PC-9 (cell line): Measurements from ENCODE around the gene PRDX3. TPM values are rescaled to one million over a fixed set of nuclear protein-coding genes. Genes with fewer than 3 reads are reported as not detected.
"Not testable (repeated sequence)": the region's sequence is repeated elsewhere in the genome, so short reads cannot be mapped to it uniquely, and the experiment has no call there.

Experiments used
- BruUV-seq: library from RNA; stranded (reverse); fragments of 400-500 nt; replicated peaks from 2 replicates; lab custom pipeline; 2021; lab: Mats Ljungman, UMichigan
- CTCF ChIA-PET: fragments of 300-600 bp; sonication (Branson Sonifier 250); formaldehyde crosslinking; loops from one replicate; lab custom pipeline; 2022; ENCODE audit warnings: antibody characterized with exemption; lab: Charles Lee
- POLR2A ChIA-PET: fragments of 300-600 bp; sonication (Branson Sonifier 250); formaldehyde crosslinking; loops from one replicate; lab custom pipeline; 2022; ENCODE audit warnings: antibody characterized with exemption; ENCODE audit not compliant: unreplicated experiment; lab: Charles Lee
- DNase-seq, 2 experiments: peaks; one replicate each; pipeline versions ENCODE4 v3.0.0 to v3.0.0-alpha.2; 2015 to 2022; ENCODE audit warnings: mixed read lengths in 1 of 2
- H2AFZ ChIP-seq: fragments of 200-600 bp; sonication (generic); 2 replicates; pipeline ENCODE4 v1.8.1; 2017; ENCODE audit warnings: antibody characterized with exemption
- H3F3A ChIP-seq: fragments of 200-600 bp; sonication (generic); 2 replicates; pipeline ENCODE4 v1.8.1; 2017; ENCODE audit warnings: antibody characterized with exemption, mild to moderate bottlenecking, low read depth; ENCODE audit not compliant: insufficient read depth
- H3K27ac ChIP-seq: fragments of 200-600 bp; sonication (generic); 2 replicates; pipeline ENCODE4 v1.6.1; 2016; ENCODE audit warnings: mixed run types
- H3K27me3 ChIP-seq: fragments of 200-600 bp; sonication (generic); 2 replicates; pipeline ENCODE4 v1.6.1; 2016; ENCODE audit warnings: low read depth, mixed run types; ENCODE audit not compliant: insufficient read depth
- H3K36me3 ChIP-seq: fragments of 200-600 bp; sonication (generic); 2 replicates; pipeline ENCODE4 v1.6.1; 2016; ENCODE audit warnings: low read depth, mixed run types
- H3K4me1 ChIP-seq: fragments of 200-600 bp; sonication (generic); replicated peaks from 2 replicates; pipeline ENCODE4 v1.6.1; 2016; ENCODE audit warnings: mixed run types; ENCODE audit not compliant: insufficient read depth
- H3K4me2 ChIP-seq: fragments of 200-600 bp; sonication (generic); 2 replicates; pipeline ENCODE4 v1.6.1; 2017; ENCODE audit warnings: mixed run types
- H3K4me3 ChIP-seq: fragments of 200-600 bp; sonication (generic); 2 replicates; pipeline ENCODE4 v1.6.1; 2016; ENCODE audit warnings: mixed run types
- H3K79me2 ChIP-seq: fragments of 200-600 bp; sonication (generic); 2 replicates; pipeline ENCODE4 v1.6.1; 2017; ENCODE audit warnings: low read depth, mixed run types
- H3K9me2 ChIP-seq: fragments of 200-600 bp; sonication (generic); 2 replicates; pipeline ENCODE4 v1.8.1; 2017; ENCODE audit warnings: mild to moderate bottlenecking; ENCODE audit not compliant: insufficient read depth
- H3K9me3 ChIP-seq: fragments of 200-600 bp; sonication (generic); 2 replicates; pipeline ENCODE4 v1.8.1; 2016; ENCODE audit warnings: low read depth; ENCODE audit not compliant: insufficient read depth
- H4K20me1 ChIP-seq: fragments of 200-600 bp; sonication (generic); 2 replicates; pipeline ENCODE4 v1.8.1; 2017; ENCODE audit not compliant: insufficient read depth
- EZH2 ChIP-seq: fragments of 200-600 bp; sonication (generic); IDR thresholded peaks from 2 replicates; pipeline ENCODE4 v1.8.0; 2017; ENCODE audit warnings: antibody characterized with exemption, low read depth
- intact Hi-C: fragments of 100-400 bp; cut with micrococcal nuclease; formaldehyde crosslinking; loops from one replicate; pipeline ENCODE4 v1.10.0; 2022; ENCODE audit not compliant: unreplicated experiment
- total RNA-seq: library from RNA; stranded (reverse); gene quantifications from 2 replicates; pipeline ENCODE4 v1.2.3, GENCODE V29; 2021
- TF ChIP-seq, protein P1 (sequence below): fragments of 200-600 bp; sonication (generic); conservative IDR thresholded peaks from 2 replicates; pipeline ENCODE4 v1.6.1; 2017; ENCODE audit warnings: mixed run types, antibody characterized with exemption, mild to moderate bottlenecking, moderate library complexity

PRDX3 gene
- total RNA-seq, 1 experiment from 2014 or later, result 144 TPM

GRCh38 chr10:119159332-119159731 is 19.3 kb downstream of the PRDX3 start:
- no peak overlapping the region for H3K4me2 ChIP-seq
- H3K4me3 ChIP-seq, result no peak overlapping the region
- no TSS peak for BruUV-seq
- ChIA-PET CTCF (no interaction called here), POLR2A (no interaction called here)
- no peaks in the 10 kb centered on the region for H3K36me3 ChIP-seq
- no peaks in the 10 kb centered on the region for H3K9me2 ChIP-seq
- H3K27me3 ChIP-seq, result no peaks in the 10 kb centered on the region
- 0 out of 2 replicates have a peak, but pooled peaks cover under 1% of the 10 kb centered on the region for H3K4me1 ChIP-seq
- H3K9me3 ChIP-seq, result no peaks in the 10 kb centered on the region
- TF ChIP-seq, protein P1, sequence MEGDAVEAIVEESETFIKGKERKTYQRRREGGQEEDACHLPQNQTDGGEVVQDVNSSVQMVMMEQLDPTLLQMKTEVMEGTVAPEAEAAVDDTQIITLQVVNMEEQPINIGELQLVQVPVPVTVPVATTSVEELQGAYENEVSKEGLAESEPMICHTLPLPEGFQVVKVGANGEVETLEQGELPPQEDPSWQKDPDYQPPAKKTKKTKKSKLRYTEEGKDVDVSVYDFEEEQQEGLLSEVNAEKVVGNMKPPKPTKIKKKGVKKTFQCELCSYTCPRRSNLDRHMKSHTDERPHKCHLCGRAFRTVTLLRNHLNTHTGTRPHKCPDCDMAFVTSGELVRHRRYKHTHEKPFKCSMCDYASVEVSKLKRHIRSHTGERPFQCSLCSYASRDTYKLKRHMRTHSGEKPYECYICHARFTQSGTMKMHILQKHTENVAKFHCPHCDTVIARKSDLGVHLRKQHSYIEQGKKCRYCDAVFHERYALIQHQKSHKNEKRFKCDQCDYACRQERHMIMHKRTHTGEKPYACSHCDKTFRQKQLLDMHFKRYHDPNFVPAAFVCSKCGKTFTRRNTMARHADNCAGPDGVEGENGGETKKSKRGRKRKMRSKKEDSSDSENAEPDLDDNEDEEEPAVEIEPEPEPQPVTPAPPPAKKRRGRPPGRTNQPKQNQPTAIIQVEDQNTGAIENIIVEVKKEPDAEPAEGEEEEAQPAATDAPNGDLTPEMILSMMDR, result no peak
- no peak for TF ChIP-seq EZH2
- H3F3A ChIP-seq, result no peaks in the 10 kb centered on the region
- H3K27ac ChIP-seq, result no peak overlapping the region
- no peaks in the 10 kb centered on the region for H4K20me1 ChIP-seq
- no peak for DNase-seq
- H2AFZ ChIP-seq, result no peak overlapping the region
- intact Hi-C loops, result no loop called here
- H3K79me2 ChIP-seq, result 0 out of 2 replicates have a peak, but pooled peaks cover under 1% of the 10 kb centered on the region

DNA sequence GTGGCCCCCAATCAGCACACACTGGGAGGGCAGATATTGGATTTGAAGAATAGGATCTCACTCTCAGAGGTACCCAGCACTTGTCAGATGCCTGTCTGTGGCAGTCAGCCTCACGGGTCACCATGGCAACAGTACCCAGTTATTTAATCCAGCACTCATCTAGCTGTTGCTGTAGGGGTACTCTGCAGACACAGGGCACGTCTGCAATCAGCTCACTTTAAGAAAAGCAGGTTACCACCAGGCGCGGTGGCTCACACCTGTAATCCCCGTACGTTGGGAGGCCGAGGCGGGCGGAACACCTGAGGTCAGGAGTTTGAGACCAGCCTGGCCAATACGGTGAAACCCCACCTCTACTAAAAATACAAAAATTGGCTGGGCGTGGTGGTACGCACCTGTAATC is 25.0 kb downstream of the PRDX3 start:
- POLR2A ChIA-PET, result interaction anchor here (0.6 kb wide), 1 partner anchor 74 kb away, joined by 3 read pairs; no protein-coding TSS in a partner anchor
- Histone ChIP-seq H4K20me1 (no peaks in the 10 kb centered on the region), H3K27me3 (no peaks in the 10 kb centered on the region), H3K4me2 (no peak overlapping the region), H3K27ac (no peak overlapping the region), H3K36me3 (no peaks in the 10 kb centered on the region), H3K79me2 (no peaks in the 10 kb centered on the region), H3K9me2 (no peaks in the 10 kb centered on the region), H3K9me3 (no peaks in the 10 kb centered on the region), H3K4me1 (no peaks in the 10 kb centered on the region), H3F3A (no peaks in the 10 kb centered on the region), H2AFZ (no peak overlapping the region), H3K4me3 (no peak overlapping the region)
- no peak for DNase-seq
- no peak for TF ChIP-seq EZH2
- TF ChIP-seq, protein P1, result no peak
- intact Hi-C loops, result no loop called here
- BruUV-seq, result no TSS peak
- CTCF ChIA-PET, result no interaction called here

DNA sequence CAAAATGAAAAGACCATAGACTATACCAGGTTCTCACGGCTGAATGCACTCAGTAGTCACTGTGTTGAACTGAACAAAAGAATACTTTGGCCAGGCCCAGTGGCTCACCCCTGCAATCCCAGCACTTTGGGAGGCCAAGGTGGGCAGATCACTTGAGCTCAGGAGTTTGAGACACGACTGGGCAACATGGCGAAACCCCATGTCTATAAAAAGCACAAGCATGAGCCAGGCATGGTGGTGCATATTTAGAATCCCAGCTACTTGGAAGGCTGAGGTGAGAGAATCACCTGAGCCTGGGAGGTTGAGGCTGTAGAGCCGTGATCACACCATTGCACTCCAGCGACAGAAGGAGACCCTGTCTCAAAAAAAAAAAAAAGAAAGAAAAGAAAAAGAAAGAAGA is 25.6 kb downstream of the PRDX3 start:
- H3K27ac ChIP-seq, result no peak overlapping the region
- no peaks in the 10 kb centered on the region for H3K4me1 ChIP-seq
- H3K36me3 ChIP-seq, result no peaks in the 10 kb centered on the region
- H3F3A ChIP-seq, result no peaks in the 10 kb centered on the region
- CTCF ChIA-PET, result no interaction called here
- H3K9me3 ChIP-seq, result no peaks in the 10 kb centered on the region
- DNase-seq, result no peak
- no peak overlapping the region for H3K4me3 ChIP-seq
- H3K9me2 ChIP-seq, result no peaks in the 10 kb centered on the region
- H3K79me2 ChIP-seq, result no peaks in the 10 kb centered on the region
- H3K4me2 ChIP-seq, result no peak overlapping the region
- BruUV-seq, result no TSS peak
- no peaks in the 10 kb centered on the region for H4K20me1 ChIP-seq
- POLR2A ChIA-PET, result no interaction called here
- no peaks in the 10 kb centered on the region for H3K27me3 ChIP-seq
- H2AFZ ChIP-seq, result no peak overlapping the region
- TF ChIP-seq, protein P1, result no peak
- TF ChIP-seq EZH2, result no peak
- intact Hi-C loops, result no loop called here

GRCh38 chr10:119151601-119152000 is 27.0 kb downstream of the PRDX3 start:
- POLR2A ChIA-PET, CTCF ChIA-PET: not testable (repeated sequence)

More at GRCh38 chr10:119151601-119152000, 27.0 kb downstream of the PRDX3 start:
- H3K9me3 ChIP-seq, H2AFZ ChIP-seq, H4K20me1 ChIP-seq, H3F3A ChIP-seq, BruUV-seq, H3K79me2 ChIP-seq, H3K27me3 ChIP-seq, intact Hi-C loops, H3K4me3 ChIP-seq, DNase-seq, H3K4me1 ChIP-seq, H3K27ac ChIP-seq, H3K4me2 ChIP-seq, H3K9me2 ChIP-seq, H3K36me3 ChIP-seq: not testable (repeated sequence)
